ENCODE results near the gene TMEM14B.
"Not testable (repeated sequence)": the region's sequence is repeated elsewhere in the genome, so short reads cannot be mapped to it uniquely, and the experiment has no call there.

Gene TMEM14B

DNA sequence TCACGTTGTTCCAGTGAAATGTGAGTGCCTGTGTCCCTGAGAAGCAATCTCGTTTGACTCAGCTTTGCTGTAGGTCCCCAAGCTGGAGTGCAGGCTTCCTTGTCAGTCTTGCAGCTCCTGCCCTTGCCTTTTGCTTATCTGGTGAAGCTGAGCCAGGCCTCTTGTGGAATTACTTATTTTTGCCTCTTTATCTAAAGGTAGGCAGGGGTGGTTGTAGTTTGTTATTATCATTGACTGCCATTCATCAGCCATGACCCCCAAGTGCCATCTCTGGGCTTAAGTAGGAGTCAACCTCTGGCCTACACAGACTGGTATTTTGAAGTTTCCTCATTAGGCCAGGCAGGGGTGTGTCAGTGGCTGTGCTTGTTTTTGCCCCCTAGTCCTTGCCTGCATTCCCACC lies 2.1 kb downstream of the TMEM14B start:
- TF ChIP-seq CTCF (conservative IDR thresholded peaks at IDR 0.05), result no peak
- no peak overlapping the region for H3K27ac ChIP-seq

DNA sequence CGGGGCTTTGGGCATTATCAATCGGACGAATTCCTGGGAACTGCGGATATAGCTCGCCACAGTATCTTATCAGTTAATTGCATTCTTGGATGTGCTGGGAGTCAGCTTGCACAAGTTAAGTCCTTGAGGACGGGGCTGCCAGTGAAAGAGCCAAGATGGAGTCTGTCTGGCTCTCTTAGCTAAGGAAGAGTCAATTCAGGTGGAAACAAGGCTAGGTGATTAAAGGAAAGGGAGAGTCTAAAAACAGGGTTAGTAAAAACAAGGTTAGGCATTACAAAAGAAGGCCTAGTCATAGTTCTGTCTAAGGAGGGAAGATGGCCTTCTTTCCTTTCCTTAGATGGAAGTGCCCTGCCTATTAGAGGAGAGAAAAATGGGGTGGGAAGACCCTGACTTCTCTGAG lies 3.0 kb downstream of the TMEM14B start:
- not testable (repeated sequence) for H3K27ac ChIP-seq

DNA sequence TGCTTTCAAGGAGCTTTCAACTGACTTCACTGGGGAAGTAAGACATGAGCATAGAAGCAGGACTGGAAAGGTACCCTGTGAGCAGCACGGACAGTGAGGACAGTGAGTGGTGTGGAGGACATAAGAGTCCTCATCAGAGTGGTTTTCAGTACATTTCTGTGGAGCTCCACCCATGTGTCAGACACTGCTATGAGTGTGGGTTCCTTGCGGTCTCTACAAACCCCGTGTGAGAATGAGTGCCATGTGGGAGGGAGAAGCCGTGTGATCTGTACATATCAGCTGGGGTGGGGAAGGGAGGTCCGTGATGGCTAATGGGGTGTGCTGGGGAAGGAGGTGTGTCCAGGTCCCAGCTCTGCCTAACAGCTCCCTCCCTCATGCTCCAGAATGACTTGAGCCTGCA lies 4.2 kb downstream of the TMEM14B start:
- H3K27ac ChIP-seq, result not testable (repeated sequence)

DNA sequence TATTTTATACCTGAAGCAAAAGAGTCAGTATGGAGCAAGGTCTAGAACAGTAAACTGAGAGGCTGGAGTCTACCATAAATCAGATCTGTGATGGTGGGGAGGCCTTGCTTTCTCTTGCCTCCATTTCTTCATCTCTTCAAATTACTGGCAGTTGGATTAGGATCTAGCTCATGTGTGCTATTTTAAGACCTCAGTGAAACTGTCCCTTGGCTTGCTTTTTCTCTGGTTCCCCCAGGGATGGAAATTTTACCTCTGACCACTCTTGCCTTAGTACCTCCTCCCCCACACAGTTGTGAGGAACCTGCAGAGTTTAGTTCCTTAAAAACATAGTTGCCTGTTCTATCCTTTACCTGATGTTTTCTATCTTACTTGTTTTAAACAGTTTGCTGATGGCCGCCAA lies 8.5 kb downstream of the TMEM14B start:
- TF ChIP-seq CTCF (conservative IDR thresholded peaks at IDR 0.05), result no peak

GRCh38 chr6:10759312-10759839 lies 11.8 kb downstream of the TMEM14B start:
- TF ChIP-seq CTCF (conservative IDR thresholded peaks at IDR 0.05), result peak; percentile 38; the same call in 1 of the 2 replicates
- no peak overlapping the region for H3K27ac ChIP-seq

More for the DNA sequence above, 8.5 kb downstream of the TMEM14B start:
- no peak overlapping the region for H3K27ac ChIP-seq

GRCh38 chr6:10759884-10760329 lies 12.3 kb downstream of the TMEM14B start:
- no peak overlapping the region for H3K27ac ChIP-seq
- no peak for TF ChIP-seq CTCF (conservative IDR thresholded peaks at IDR 0.05)

- no peak overlapping the region for H3K27ac ChIP-seq
- no peak for TF ChIP-seq CTCF (conservative IDR thresholded peaks at IDR 0.05)
Measured at GRCh38 chr6:10763006-10763405, 15.4 kb downstream of the TMEM14B start.

DNA sequence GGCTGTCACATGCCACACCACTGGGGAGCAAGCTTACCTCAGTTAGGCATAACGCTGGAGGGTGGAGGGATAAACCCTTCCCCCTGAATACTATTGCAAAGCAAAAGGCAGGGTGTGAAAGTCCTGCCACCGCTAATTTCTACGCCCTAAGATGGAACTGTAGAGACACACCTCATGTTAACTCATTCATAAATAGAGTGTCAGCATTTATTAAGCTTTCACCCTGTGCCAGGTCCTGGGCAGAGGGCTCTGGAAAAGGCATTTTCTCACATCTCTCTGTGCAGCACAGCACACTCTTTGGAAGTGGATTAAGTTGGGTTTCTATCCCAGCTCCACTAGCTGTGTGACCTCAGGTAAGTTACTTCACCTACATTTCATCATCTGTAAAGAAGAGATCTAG lies 21.8 kb downstream of the TMEM14B start:
- TF ChIP-seq CTCF (conservative IDR thresholded peaks at IDR 0.05), result no peak
- no peak overlapping the region for H3K27ac ChIP-seq

DNA sequence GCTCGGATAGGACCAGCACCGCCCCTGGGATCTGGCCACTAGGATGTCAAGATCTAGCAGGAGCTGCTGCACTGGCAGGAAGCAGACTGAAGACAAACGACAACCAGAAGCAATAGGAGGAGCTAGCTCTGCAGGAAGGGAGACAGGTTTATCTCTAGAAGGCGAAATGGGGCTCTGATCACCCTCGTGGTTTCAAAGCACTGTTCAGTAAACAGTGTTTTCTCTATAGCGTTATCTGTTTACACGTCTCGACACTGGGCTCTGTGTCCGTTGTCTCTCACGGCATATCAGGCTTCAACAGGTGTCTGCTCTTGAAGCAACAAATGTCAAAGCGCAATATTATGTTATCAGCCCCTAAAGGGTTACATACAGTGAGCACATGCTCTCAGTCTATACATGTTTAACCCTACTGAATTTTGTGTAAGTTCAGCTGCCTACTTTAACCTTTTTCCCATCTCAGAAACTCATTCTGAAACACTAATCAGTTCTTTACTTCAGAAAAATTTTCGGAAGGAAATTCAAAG lies 23.8 kb downstream of the TMEM14B start:
- no peak for TF ChIP-seq CTCF (conservative IDR thresholded peaks at IDR 0.05)
- H3K27ac ChIP-seq, result no peak overlapping the region

Measured in VCaP (cell line).